Measurements from ENCODE around the gene FRMPD1. TPM values are rescaled to one million over a fixed set of nuclear protein-coding genes. Genes with fewer than 3 reads are reported as not detected.
A peak's percentile ranks its signal among the peaks of the same experiment; 100 is the strongest.

The FRMPD1 gene
- polyA plus RNA-seq, 2 of the 4 experiments (the other 2 are of a cell fraction), result 0.01 TPM; not detected in 1

DNA sequence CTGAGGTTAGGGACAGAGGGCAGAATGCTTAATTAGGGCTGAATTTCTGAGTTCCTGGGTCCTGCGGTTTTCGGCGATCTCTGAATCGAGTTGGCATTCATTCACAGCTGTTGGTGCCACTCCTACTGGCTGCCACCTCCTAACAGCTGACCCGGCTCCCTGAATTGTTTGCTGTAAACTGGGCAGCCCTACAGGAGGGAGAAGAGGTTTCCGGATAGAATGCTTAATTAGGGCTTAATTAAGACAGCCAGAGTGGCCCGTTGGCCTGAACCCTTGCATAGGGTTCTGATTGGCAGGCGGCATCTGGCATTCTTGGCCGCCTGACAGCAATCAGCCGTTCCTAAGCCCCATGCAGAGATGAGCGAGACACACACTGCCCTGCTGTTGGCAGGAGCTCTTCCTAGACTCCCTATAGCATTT, 25.7 kb downstream of the FRMPD1 start:
- ATAC-seq, result peak; percentile 35 to 36; a peak in 1 of 6 replicates
- no peaks in the 10 kb centered on the region for H3K9me3 ChIP-seq
- no peak for DNase-seq (ENCODE audit: low read depth in 1 of 2, low spot score in 1 of 2)
- ChIA-PET CTCF (no interaction called here), POLR2A (no interaction called here)
- WGBS (ENCODE audit: missing lambda C conversion rate), result 47% methylated on average over 11 of the region's 11 CpGs
- no peak for FAIRE-seq
- no peak for TF ChIP-seq POLR2AphosphoS2 (conservative IDR thresholded peaks at IDR 0.05; ENCODE audit: low read length)
- H3K27ac ChIP-seq, result no peak overlapping the region
- H3K4me2 ChIP-seq, result no peak overlapping the region
- H3K4me3 ChIP-seq, result no peak overlapping the region
- H3K4me1 ChIP-seq, result no peaks in the 10 kb centered on the region

- FAIRE-seq, result no peak
- no peak overlapping the region for H3K4me3 ChIP-seq
- no peaks in the 10 kb centered on the region for H3K9me3 ChIP-seq
- ChIA-PET CTCF (interaction anchor here (0.6 kb wide), 1 partner anchor 47 kb away, joined by 3 read pairs; no protein-coding TSS in a partner anchor), POLR2A (no interaction called here)
- no peak overlapping the region for H3K4me2 ChIP-seq
- ATAC-seq, result no peak
- 8% methylated on average over 2 of the region's 2 CpGs for WGBS (ENCODE audit: missing lambda C conversion rate)
- H3K27ac ChIP-seq, result no peak overlapping the region
- DNase-seq (ENCODE audit: low read depth in 1 of 2, low spot score in 1 of 2), result no peak
- H3K4me1 ChIP-seq, result no peaks in the 10 kb centered on the region
- TF ChIP-seq TP53 (CRISPR knock-in tag; IDR thresholded peaks at IDR 0.05), result no peak
- TF ChIP-seq ZSCAN20 (CRISPR knock-in tag; IDR thresholded peaks at IDR 0.05), result no peak
- TF ChIP-seq TFCP2L1 (CRISPR knock-in tag; IDR thresholded peaks at IDR 0.05), result no peak
Measured at GRCh38 chr9:37677435-37677834, 26.7 kb downstream of the FRMPD1 start.

GRCh38 chr9:37678789-37679273, 28.1 kb downstream of the FRMPD1 start:
- ChIA-PET CTCF (no interaction called here), POLR2A (no interaction called here)
- Histone ChIP-seq H3K4me3 (no peak overlapping the region), H3K27ac (no peak overlapping the region), H3K9me3 (no peaks in the 10 kb centered on the region), H3K4me1 (no peaks in the 10 kb centered on the region), H3K4me2 (no peak overlapping the region)
- 0% methylated on average over 1 of the region's 1 CpG for WGBS (ENCODE audit: missing lambda C conversion rate)
- FAIRE-seq (no peak), ATAC-seq (peak in 1 of 2 experiments; percentile 68; a peak in 3 of 6 replicates), DNase-seq (ENCODE audit: low read depth in 1 of 2, low spot score in 1 of 2) (peak in 1 of 2 experiments; percentile 17)
- no peak for TF ChIP-seq HEYL (CRISPR knock-in tag; IDR thresholded peaks at IDR 0.05)
- no peak for TF ChIP-seq ZC3H11A (IDR thresholded peaks at IDR 0.05)
- no peak for TF ChIP-seq KDM1A (IDR thresholded peaks at IDR 0.05; ENCODE audit: low read depth)

DNA sequence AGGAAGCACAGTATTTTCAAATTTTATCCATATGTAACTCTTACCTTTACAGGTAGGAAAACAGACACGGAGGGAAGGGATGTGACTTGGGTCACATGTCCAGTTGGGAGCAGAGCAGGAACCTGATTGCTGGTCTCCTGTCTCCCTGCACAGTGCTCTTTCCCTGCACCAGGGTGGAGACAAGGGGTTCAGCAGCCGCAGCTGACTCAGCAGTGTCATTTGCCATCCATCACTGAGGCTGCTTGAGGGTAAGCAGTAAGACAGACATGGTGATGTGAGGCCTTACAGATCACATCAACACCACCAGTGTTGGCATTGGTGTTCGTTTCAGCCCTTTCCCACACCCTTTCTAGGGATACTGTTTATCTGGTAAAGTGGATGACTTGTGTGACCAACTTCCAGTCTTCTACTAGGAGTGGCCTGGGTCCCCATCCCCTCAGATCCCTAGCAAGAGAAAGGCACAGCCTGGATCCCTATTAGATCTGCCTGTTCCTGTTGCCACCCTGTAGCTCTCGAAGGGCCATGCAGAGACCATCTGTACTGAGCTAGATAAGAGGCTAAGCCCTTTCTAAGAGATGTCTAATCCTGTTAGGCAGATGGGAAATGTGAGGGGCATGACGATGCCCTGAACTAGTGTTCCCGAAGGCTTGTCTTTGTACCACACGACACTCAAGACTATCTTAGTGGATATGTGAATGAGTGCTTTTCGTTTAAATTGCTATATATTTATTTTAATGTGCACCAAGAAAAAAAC, 29.1 kb downstream of the FRMPD1 start:
- FAIRE-seq, result no peak

DNA sequence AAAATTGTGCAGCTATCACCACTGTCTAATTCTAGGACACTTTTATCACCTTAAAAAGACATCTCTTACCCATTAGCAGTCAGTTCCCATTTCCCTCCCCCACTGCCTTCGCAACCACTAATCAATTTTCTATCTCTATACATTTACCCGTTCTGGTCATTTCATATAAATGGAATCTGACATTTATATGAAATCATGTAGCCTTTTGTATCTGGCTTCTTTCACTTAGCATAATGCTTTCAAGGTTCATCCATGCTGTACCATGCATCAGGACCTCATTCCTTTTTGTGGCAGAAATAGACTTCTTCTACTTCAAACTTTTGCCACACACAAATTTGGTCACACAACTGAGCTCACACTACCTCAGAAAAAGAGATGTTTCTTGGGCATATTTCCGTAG, 32.2 kb downstream of the FRMPD1 start:
- FAIRE-seq, result no peak
- no peaks in the 10 kb centered on the region for H3K9me3 ChIP-seq
- 37% methylated on average over 3 of the region's 3 CpGs for WGBS (ENCODE audit: missing lambda C conversion rate)
- H3K4me3 ChIP-seq, result no peak overlapping the region
- no peak for ATAC-seq
- DNase-seq (ENCODE audit: low read depth in 1 of 2, low spot score in 1 of 2), result no peak
- no peaks in the 10 kb centered on the region for H3K4me1 ChIP-seq
- no peak for TF ChIP-seq GATA3 (IDR thresholded peaks at IDR 0.05; ENCODE audit: borderline replicate concordance)
- TF ChIP-seq MAFK (IDR thresholded peaks at IDR 0.05; ENCODE audit: partially characterized antibody), result no peak
- no peak for TF ChIP-seq MAX (IDR thresholded peaks at IDR 0.05)
- TF ChIP-seq ZFP36 (IDR thresholded peaks at IDR 0.05; ENCODE audit: borderline replicate concordance, partially characterized antibody), result no peak
- TF ChIP-seq EHF (CRISPR knock-in tag; IDR thresholded peaks at IDR 0.05), result no peak
- no peak for TF ChIP-seq HOXB13 (CRISPR knock-in tag; IDR thresholded peaks at IDR 0.05; ENCODE audit: low read depth)
- TF ChIP-seq E2F6 (IDR thresholded peaks at IDR 0.05; ENCODE audit: borderline replicate concordance, low read depth), result no peak
- CTCF ChIA-PET, result no interaction called here
- H3K4me2 ChIP-seq, result no peak overlapping the region
- H3K27ac ChIP-seq, result no peak overlapping the region
- POLR2A ChIA-PET, result no interaction called here

More for the DNA sequence above, 29.1 kb downstream of the FRMPD1 start:
- Histone ChIP-seq H3K4me1 (no peaks in the 10 kb centered on the region), H3K4me2 (no peak overlapping the region), H3K27ac (no peak overlapping the region), H3K9me3 (no peaks in the 10 kb centered on the region), H3K4me3 (no peak overlapping the region)
- POLR2A ChIA-PET, result no interaction called here
- CTCF ChIA-PET, result no interaction called here
- DNase-seq (ENCODE audit: low read depth in 1 of 2, low spot score in 1 of 2) (no peak), ATAC-seq (no peak)
- TF ChIP-seq CBX2 (IDR thresholded peaks at IDR 0.05; ENCODE audit: borderline replicate concordance, low read depth), result no peak
- TF ChIP-seq, protein P1, sequence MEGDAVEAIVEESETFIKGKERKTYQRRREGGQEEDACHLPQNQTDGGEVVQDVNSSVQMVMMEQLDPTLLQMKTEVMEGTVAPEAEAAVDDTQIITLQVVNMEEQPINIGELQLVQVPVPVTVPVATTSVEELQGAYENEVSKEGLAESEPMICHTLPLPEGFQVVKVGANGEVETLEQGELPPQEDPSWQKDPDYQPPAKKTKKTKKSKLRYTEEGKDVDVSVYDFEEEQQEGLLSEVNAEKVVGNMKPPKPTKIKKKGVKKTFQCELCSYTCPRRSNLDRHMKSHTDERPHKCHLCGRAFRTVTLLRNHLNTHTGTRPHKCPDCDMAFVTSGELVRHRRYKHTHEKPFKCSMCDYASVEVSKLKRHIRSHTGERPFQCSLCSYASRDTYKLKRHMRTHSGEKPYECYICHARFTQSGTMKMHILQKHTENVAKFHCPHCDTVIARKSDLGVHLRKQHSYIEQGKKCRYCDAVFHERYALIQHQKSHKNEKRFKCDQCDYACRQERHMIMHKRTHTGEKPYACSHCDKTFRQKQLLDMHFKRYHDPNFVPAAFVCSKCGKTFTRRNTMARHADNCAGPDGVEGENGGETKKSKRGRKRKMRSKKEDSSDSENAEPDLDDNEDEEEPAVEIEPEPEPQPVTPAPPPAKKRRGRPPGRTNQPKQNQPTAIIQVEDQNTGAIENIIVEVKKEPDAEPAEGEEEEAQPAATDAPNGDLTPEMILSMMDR (IDR thresholded peaks at IDR 0.05), result no peak
- TF ChIP-seq MAFK (IDR thresholded peaks at IDR 0.05; ENCODE audit: partially characterized antibody), result peak; percentile 22
- 31% methylated on average over 8 of the region's 8 CpGs for WGBS (ENCODE audit: missing lambda C conversion rate)
